OCI-M2 (cell line): ENCODE results near the gene TMEM120A.

ENCODE experiments used
- DNase-seq: peaks from one replicate; lab custom pipeline; 2025; ENCODE audit not compliant: unreplicated experiment; lab: John Stamatoyannopoulos, UW

TMEM120A gene

GRCh38 chr7:75960372-75960771, 34.0 kb downstream of the TMEM120A start:
- no peak for DNase-seq

- no peak for DNase-seq
Measured at GRCh38 chr7:75958802-75959543, 35.4 kb downstream of the TMEM120A start.

GRCh38 chr7:75957021-75957736, 37.2 kb downstream of the TMEM120A start:
- DNase-seq = no peak

GRCh38 chr7:75955331-75955955, 39.0 kb downstream of the TMEM120A start:
- no peak for DNase-seq

- no peak for DNase-seq
Measured at GRCh38 chr7:75953931-75954330, 40.5 kb downstream of the TMEM120A start.

- no peak for DNase-seq
Measured at GRCh38 chr7:75953431-75953830, 41.0 kb downstream of the TMEM120A start.

GRCh38 chr7:75951506-75951905, 42.9 kb downstream of the TMEM120A start:
- DNase-seq = no peak

- no peak for DNase-seq
Measured at GRCh38 chr7:75950111-75950681, 44.2 kb downstream of the TMEM120A start.

GRCh38 chr7:75948179-75948578, 46.2 kb downstream of the TMEM120A start:
- DNase-seq = no peak

GRCh38 chr7:75946207-75946855, 48.1 kb downstream of the TMEM120A start:
- no peak for DNase-seq

GRCh38 chr7:75945297-75946168, 48.9 kb downstream of the TMEM120A start:
- DNase-seq = no peak

GRCh38 chr7:75944507-75944906, 49.9 kb downstream of the TMEM120A start:
- DNase-seq = no peak

GRCh38 chr7:75943864-75944263, 50.5 kb downstream of the TMEM120A start:
- DNase-seq = no peak

GRCh38 chr7:75938921-75939320, 55.5 kb downstream of the TMEM120A start:
- no peak for DNase-seq

GRCh38 chr7:75937958-75938786, 56.2 kb downstream of the TMEM120A start:
- no peak for DNase-seq
